Activated CD8-positive, alpha-beta T cell treated with anti-CD3 and anti-CD28 coated beads, Interleukin-2, amount 10 ng/mL, durations not matched to agents 7 days and 5 days (primary cell): ENCODE measurements around the gene CHST12. TPM values are rescaled to one million over a fixed set of nuclear protein-coding genes. Genes with fewer than 3 reads are reported as not detected.
"Not testable (repeated sequence)": the region's sequence is repeated elsewhere in the genome, so short reads cannot be mapped to it uniquely, and the experiment has no call there.

Source experiments
- ATAC-seq: fragments of 150-1000 bp; cut with Tn5 transposase; one replicate; pipeline ENCODE4 v1.10.0; 2021; ENCODE audit warnings: moderate library complexity
- CTCF ChIA-PET: fragments of 350-600 bp; sonication (Branson Sonifier 250); formaldehyde crosslinking; loops from one replicate; lab custom pipeline; 2021; ENCODE audit warnings: antibody characterized with exemption; lab: Charles Lee
- POLR2A ChIA-PET: fragments of 350-600 bp; sonication (Branson Sonifier 250); formaldehyde crosslinking; loops from one replicate; lab custom pipeline; 2021; ENCODE audit warnings: antibody characterized with exemption; lab: Charles Lee
- DNase-seq: peaks from one replicate; pipeline ENCODE4 v3.0.0-alpha.2; 2020
- H3K27ac Mint-ChIP-seq: one replicate; pipeline ENCODE4 v1.8.0; 2021; ENCODE audit warnings: mild to moderate bottlenecking, mixed read lengths
- H3K27me3 Mint-ChIP-seq: one replicate; pipeline ENCODE4 v1.8.0; 2021; ENCODE audit warnings: low read depth, mixed read lengths
- H3K36me3 Mint-ChIP-seq: one replicate; pipeline ENCODE4 v1.8.0; 2021; ENCODE audit warnings: low read depth, mixed read lengths
- H3K4me1 Mint-ChIP-seq: one replicate; pipeline ENCODE4 v1.8.0; 2021; ENCODE audit warnings: low read depth, mixed read lengths
- H3K4me3 Mint-ChIP-seq: one replicate; pipeline ENCODE4 v1.8.0; 2021; ENCODE audit warnings: mild to moderate bottlenecking, mixed read lengths
- H3K9me3 Mint-ChIP-seq: one replicate; pipeline ENCODE4 v1.8.0; 2022; ENCODE audit warnings: mixed read lengths; ENCODE audit not compliant: insufficient read depth
- total RNA-seq, 2 experiments: library from RNA; stranded (reverse); gene quantifications; one replicate each; pipeline ENCODE4 v1.2.3, GENCODE V29; 2021

Gene CHST12
- total RNA-seq, 2 experiments from 2014 or later, result 47.9 to 49.0 TPM

DNA sequence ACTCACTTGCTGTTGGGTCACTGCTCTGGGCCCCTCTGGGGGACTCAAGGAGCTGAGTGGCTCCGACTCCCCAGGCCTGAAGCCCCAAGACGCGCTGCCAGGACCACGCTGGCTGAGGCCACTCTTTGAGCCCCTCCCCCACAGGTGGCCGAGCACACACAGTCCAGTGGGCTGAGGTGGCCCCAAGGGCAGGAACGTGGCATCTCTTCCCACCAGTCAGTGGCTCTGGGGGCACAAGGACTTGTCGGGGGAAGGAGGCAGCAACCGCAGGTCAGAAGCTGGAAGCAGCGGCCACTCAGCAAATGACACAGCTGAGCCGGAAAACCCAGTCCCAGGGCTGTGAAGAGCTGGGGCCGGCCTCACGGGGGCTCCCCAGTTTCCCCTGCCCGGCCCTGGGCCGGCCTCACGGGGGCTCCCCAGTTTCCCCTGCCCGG, 48.7 kb downstream of the CHST12 start:
- ChIA-PET CTCF (interaction anchor here (0.6 to 2.9 kb wide), 13 partner anchors 11 to 258 kb away, joined by 3 to 45 read pairs (median 4); no protein-coding TSS in a partner anchor), POLR2A (interaction anchor here (0.6 to 1.4 kb wide), 3 partner anchors 17 to 102 kb away, joined by 3 to 5 read pairs (median 5); no protein-coding TSS in a partner anchor)
- Mint-ChIP-seq H3K4me3 (peak overlapping the region; percentile 45), H3K36me3 (no peaks in the 10 kb centered on the region), H3K27ac (no peak overlapping the region), H3K9me3 (no peaks in the 10 kb centered on the region), H3K4me1 (peaks cover 18% of the 10 kb centered on the region), H3K27me3 (peaks cover 14% of the 10 kb centered on the region)
- peak; percentile 34 for ATAC-seq
- peak; percentile 47 for DNase-seq

DNA sequence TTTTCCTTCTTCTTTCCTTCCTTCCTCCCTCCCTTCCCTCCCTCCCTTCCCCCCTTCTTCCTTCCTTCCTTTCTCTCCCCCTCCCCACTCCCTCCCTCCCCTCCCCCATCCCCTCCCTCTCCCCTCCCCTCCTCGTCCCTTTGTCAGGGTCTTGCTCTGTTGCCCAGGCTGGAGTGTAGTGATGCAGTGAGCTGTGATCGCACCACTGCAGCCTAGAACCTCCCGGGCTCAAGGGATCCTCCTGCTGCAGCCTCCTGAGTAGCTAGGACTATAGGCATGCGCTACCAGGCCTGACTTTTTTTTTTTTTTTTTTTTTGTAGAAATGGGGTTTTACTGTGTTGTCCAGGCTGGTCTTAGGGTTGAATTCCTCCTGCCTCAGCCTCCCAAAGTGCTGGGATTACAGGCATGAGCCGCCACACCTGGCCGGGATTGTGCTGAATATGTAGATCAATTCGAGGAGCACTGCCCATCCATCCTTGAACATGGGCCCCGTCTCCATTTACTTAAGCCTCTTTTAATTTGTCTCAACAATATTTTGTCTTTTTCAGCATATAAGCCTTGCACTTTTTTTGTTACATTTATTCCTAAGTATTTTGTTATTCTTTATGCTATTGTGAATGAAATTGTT, 49.3 kb downstream of the CHST12 start:
- ChIA-PET CTCF (interaction anchor here (0.6 to 2.9 kb wide), 12 partner anchors 10 to 257 kb away, joined by 3 to 45 read pairs (median 6); no protein-coding TSS in a partner anchor), POLR2A (no interaction called here)
- ATAC-seq (no peak), DNase-seq (no peak)
- Mint-ChIP-seq H3K27me3 (peaks cover 14% of the 10 kb centered on the region), H3K36me3 (no peaks in the 10 kb centered on the region), H3K4me3 (no peak overlapping the region), H3K9me3 (no peaks in the 10 kb centered on the region), H3K4me1 (peaks cover 23% of the 10 kb centered on the region), H3K27ac (no peak overlapping the region)

- H3K36me3 Mint-ChIP-seq, H3K9me3 Mint-ChIP-seq, DNase-seq, H3K4me3 Mint-ChIP-seq, ATAC-seq, H3K27ac Mint-ChIP-seq, POLR2A ChIA-PET: not testable (repeated sequence)
- CTCF ChIA-PET, result interaction anchor here (0.6 to 2.2 kb wide), 3 partner anchors 16 to 114 kb away, joined by 3 to 18 read pairs (median 5); no protein-coding TSS in a partner anchor
- peaks cover 33% of the 10 kb centered on the region for H3K4me1 Mint-ChIP-seq
- peaks cover 14% of the 10 kb centered on the region for H3K27me3 Mint-ChIP-seq
Measured at GRCh38 chr7:2453849-2454248, 50.4 kb downstream of the CHST12 start.

GRCh38 chr7:2459674-2460073, 56.3 kb downstream of the CHST12 start:
- ChIA-PET CTCF (interaction anchor here (1.0 kb wide), 1 partner anchor 10 kb away, joined by 6 read pairs; no protein-coding TSS in a partner anchor), POLR2A (no interaction called here)
- H3K36me3 Mint-ChIP-seq, result no peaks in the 10 kb centered on the region
- H3K4me3 Mint-ChIP-seq, result no peak overlapping the region
- peaks cover 18% of the 10 kb centered on the region for H3K4me1 Mint-ChIP-seq
- H3K27ac Mint-ChIP-seq, result no peak overlapping the region
- no peak for DNase-seq
- no peaks in the 10 kb centered on the region for H3K9me3 Mint-ChIP-seq
- H3K27me3 Mint-ChIP-seq, result peaks cover 12% of the 10 kb centered on the region
- no peak for ATAC-seq

DNA sequence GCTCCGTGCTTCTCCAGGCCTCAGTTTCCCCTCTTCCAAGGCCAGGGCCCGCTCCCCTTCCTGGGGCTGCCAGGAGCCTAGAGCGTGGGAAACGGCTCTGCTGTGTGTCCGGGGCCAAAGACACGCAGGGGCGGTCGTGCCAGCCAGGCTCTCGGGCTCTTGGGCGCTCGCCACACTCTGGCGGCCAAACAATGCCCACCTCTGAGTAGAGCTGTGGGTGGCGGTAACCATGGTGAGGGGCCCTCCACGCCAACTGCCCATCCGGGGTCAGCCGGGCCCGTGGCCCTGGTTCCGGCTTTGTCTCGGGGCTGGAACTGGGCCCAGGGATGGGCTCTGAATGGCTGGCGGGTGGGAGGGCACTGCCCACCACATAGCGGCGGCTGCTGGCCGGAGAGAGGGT, 56.8 kb downstream of the CHST12 start:
- Mint-ChIP-seq H3K27ac (no peak overlapping the region), H3K4me3 (no peak overlapping the region), H3K27me3 (peaks cover 10% of the 10 kb centered on the region), H3K4me1 (peaks cover 18% of the 10 kb centered on the region), H3K36me3 (no peaks in the 10 kb centered on the region), H3K9me3 (no peaks in the 10 kb centered on the region)
- POLR2A ChIA-PET, result no interaction called here
- DNase-seq, result no peak
- no peak for ATAC-seq
- CTCF ChIA-PET, result interaction anchor here (1.0 kb wide), 1 partner anchor 9 kb away, joined by 6 read pairs; no protein-coding TSS in a partner anchor

- ChIA-PET CTCF (interaction anchor here (1.0 kb wide), 1 partner anchor 9 kb away, joined by 6 read pairs; no protein-coding TSS in a partner anchor), POLR2A (no interaction called here)
- peaks cover 9% of the 10 kb centered on the region for H3K27me3 Mint-ChIP-seq
- peaks cover 18% of the 10 kb centered on the region for H3K4me1 Mint-ChIP-seq
- ATAC-seq, result no peak
- H3K9me3 Mint-ChIP-seq, result no peaks in the 10 kb centered on the region
- no peak overlapping the region for H3K27ac Mint-ChIP-seq
- no peaks in the 10 kb centered on the region for H3K36me3 Mint-ChIP-seq
- no peak overlapping the region for H3K4me3 Mint-ChIP-seq
- DNase-seq, result no peak
Measured at GRCh38 chr7:2460641-2461040, 57.2 kb downstream of the CHST12 start.

GRCh38 chr7:2461268-2462026, 58.0 kb downstream of the CHST12 start:
- ChIA-PET POLR2A (no interaction called here), CTCF (no interaction called here)
- H3K4me1 Mint-ChIP-seq, result peaks cover 18% of the 10 kb centered on the region
- no peaks in the 10 kb centered on the region for H3K36me3 Mint-ChIP-seq
- H3K27ac Mint-ChIP-seq, result no peak overlapping the region
- DNase-seq (no peak), ATAC-seq (no peak)
- H3K4me3 Mint-ChIP-seq, result no peak overlapping the region
- peaks cover 6% of the 10 kb centered on the region for H3K27me3 Mint-ChIP-seq
- no peaks in the 10 kb centered on the region for H3K9me3 Mint-ChIP-seq

DNA sequence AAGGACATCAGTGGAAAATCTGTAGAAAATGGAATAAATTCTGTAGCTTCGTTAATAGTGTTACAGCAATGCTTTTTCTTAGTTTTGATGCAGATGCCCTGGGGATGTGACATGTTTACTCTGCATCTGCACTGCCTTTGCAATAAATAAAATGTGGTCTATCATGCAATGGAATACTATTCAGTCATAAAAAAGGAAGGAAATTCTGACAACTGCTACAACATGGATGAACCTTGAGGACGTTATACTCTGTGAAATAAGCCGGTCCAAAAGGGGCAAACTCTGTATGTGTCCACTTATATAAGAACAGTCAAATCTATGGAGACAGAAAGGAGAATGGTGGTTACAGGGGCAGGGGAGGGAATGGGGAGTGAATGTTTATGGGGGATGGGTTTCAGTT, 59.3 kb downstream of the CHST12 start:
- no peak for ATAC-seq
- no peaks in the 10 kb centered on the region for H3K9me3 Mint-ChIP-seq
- no peak overlapping the region for H3K4me3 Mint-ChIP-seq
- no peaks in the 10 kb centered on the region for H3K36me3 Mint-ChIP-seq
- ChIA-PET CTCF (interaction anchor here (1.0 kb wide), 1 partner anchor 10 kb away, joined by 4 read pairs; no protein-coding TSS in a partner anchor), POLR2A (no interaction called here)
- no peak for DNase-seq
- peaks cover 2% of the 10 kb centered on the region for H3K27me3 Mint-ChIP-seq
- no peak overlapping the region for H3K27ac Mint-ChIP-seq
- peaks cover 11% of the 10 kb centered on the region for H3K4me1 Mint-ChIP-seq

- DNase-seq (no peak), ATAC-seq (no peak)
- no peak overlapping the region for H3K27ac Mint-ChIP-seq
- no peak overlapping the region for H3K4me3 Mint-ChIP-seq
- H3K27me3 Mint-ChIP-seq, result peaks cover 17% of the 10 kb centered on the region
- POLR2A ChIA-PET, result no interaction called here
- H3K36me3 Mint-ChIP-seq, result no peaks in the 10 kb centered on the region
- no peaks in the 10 kb centered on the region for H3K9me3 Mint-ChIP-seq
- CTCF ChIA-PET, result interaction anchor here (1.3 kb wide), 1 partner anchor 16 kb away, joined by 6 read pairs; no protein-coding TSS in a partner anchor
- peaks cover 4% of the 10 kb centered on the region for H3K4me1 Mint-ChIP-seq
Measured at GRCh38 chr7:2465928-2466327, 62.5 kb downstream of the CHST12 start.

GRCh38 chr7:2466675-2467074, 63.3 kb downstream of the CHST12 start:
- no peak for ATAC-seq
- no peak overlapping the region for H3K27ac Mint-ChIP-seq
- no peaks in the 10 kb centered on the region for H3K9me3 Mint-ChIP-seq
- CTCF ChIA-PET, result no interaction called here
- no peak overlapping the region for H3K4me3 Mint-ChIP-seq
- H3K4me1 Mint-ChIP-seq, result peaks cover 7% of the 10 kb centered on the region
- H3K27me3 Mint-ChIP-seq, result peaks cover 17% of the 10 kb centered on the region
- DNase-seq, result no peak
- no peaks in the 10 kb centered on the region for H3K36me3 Mint-ChIP-seq
- POLR2A ChIA-PET, result no interaction called here

DNA sequence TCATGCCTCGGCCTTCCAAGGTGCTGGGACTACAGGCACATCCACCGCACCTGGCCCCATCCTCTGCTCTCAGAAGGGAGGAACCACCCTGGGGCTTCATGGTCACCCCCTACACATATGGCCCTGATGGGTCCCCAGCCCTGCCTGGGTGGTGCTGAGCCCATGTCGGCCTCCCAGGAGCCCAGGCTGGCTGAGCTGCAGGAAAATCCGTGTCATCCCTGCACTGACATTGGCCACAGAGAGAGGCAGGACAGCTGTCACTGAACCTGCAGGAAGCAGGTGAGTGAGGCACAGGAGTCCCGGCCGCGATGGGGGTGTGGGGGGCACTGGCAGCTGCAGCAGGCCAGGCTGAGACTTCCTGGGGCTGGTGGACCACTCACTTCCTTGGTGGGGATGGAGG, 64.8 kb downstream of the CHST12 start:
- H3K4me3 Mint-ChIP-seq, result no peak overlapping the region
- H3K4me1 Mint-ChIP-seq, result peaks cover 7% of the 10 kb centered on the region
- H3K36me3 Mint-ChIP-seq, result no peaks in the 10 kb centered on the region
- ChIA-PET POLR2A (interaction anchor here (0.6 to 1.3 kb wide), 3 partner anchors 17 to 69 kb away, joined by 3 to 5 read pairs (median 3); no protein-coding TSS in a partner anchor), CTCF (interaction anchor here (0.6 to 3.8 kb wide), 39 partner anchors 8 to 397 kb away, joined by 3 to 45 read pairs (median 4); partner anchors contain the start of genes CHST12 and IQCE)
- H3K27ac Mint-ChIP-seq, result no peak overlapping the region
- DNase-seq (no peak), ATAC-seq (no peak)
- no peaks in the 10 kb centered on the region for H3K9me3 Mint-ChIP-seq
- H3K27me3 Mint-ChIP-seq, result peaks cover 15% of the 10 kb centered on the region
